Thyroid gland (tissue), 4 donors: ENCODE data around the gene CHRNB1.

ENCODE experiments used
- POLR2A ChIP-seq, 2 donors: fragments of 450-650 bp; IDR thresholded peaks; one replicate each; pipeline ENCODE4 v1.6.1; 2017; ENCODE audit warnings: antibody characterized with exemption in 2 of 2, mild to moderate bottlenecking in 2 of 2, moderate library complexity in 1 of 2
- TF ChIP-seq, protein P1 (sequence below), 6 experiments: fragments of 200-600 bp in 3 of 6; fragments of 450-650 bp in 3 of 6; sonication (generic) in 3 of 6; IDR thresholded peaks; one replicate each; pipeline ENCODE4 v1.5.1; 2016 to 2019; ENCODE audit warnings: antibody characterized with exemption in 6 of 6, mild to moderate bottlenecking in 2 of 6, inconsistent platforms in 1 of 6, moderate library complexity in 1 of 6

DNA sequence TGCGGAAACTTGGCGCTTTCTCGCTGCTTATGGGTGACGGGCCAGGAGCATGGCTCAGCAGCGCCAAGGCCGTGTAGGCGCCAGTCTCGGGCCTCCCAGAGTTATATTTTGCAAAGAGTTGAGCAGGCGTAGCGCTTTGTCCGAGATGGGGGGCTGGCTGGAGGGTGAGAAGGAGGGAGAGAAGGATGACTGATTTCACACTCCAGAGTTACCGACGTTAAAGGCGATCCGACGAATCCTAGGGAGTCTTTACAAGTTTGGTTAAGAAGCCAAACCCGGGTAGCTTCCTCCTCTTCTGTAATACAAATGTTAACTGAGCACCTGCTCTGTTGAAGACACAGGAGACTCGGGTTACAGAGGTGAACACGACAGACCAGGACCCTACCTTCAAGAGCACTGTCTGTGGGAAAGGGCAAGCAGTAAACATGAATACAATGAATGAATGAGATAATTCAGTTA, 40.1 kb downstream of the CHRNB1 start:
- no peak for TF ChIP-seq POLR2A (IDR thresholded peaks at IDR 0.05)
- TF ChIP-seq, protein P1, sequence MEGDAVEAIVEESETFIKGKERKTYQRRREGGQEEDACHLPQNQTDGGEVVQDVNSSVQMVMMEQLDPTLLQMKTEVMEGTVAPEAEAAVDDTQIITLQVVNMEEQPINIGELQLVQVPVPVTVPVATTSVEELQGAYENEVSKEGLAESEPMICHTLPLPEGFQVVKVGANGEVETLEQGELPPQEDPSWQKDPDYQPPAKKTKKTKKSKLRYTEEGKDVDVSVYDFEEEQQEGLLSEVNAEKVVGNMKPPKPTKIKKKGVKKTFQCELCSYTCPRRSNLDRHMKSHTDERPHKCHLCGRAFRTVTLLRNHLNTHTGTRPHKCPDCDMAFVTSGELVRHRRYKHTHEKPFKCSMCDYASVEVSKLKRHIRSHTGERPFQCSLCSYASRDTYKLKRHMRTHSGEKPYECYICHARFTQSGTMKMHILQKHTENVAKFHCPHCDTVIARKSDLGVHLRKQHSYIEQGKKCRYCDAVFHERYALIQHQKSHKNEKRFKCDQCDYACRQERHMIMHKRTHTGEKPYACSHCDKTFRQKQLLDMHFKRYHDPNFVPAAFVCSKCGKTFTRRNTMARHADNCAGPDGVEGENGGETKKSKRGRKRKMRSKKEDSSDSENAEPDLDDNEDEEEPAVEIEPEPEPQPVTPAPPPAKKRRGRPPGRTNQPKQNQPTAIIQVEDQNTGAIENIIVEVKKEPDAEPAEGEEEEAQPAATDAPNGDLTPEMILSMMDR (IDR thresholded peaks at IDR 0.05): no peak
